ENCODE results near the gene GUCD1. TPM values are rescaled to one million over a fixed set of nuclear protein-coding genes. Genes with fewer than 3 reads are reported as not detected.

GUCD1 gene
- total and polyA plus RNA-seq, 9 of the 15 experiments (the other 6 are each of a cell fraction or from before 2014, with no cell fraction given), result 31.5 to 67.8 (median 50.3) TPM

DNA sequence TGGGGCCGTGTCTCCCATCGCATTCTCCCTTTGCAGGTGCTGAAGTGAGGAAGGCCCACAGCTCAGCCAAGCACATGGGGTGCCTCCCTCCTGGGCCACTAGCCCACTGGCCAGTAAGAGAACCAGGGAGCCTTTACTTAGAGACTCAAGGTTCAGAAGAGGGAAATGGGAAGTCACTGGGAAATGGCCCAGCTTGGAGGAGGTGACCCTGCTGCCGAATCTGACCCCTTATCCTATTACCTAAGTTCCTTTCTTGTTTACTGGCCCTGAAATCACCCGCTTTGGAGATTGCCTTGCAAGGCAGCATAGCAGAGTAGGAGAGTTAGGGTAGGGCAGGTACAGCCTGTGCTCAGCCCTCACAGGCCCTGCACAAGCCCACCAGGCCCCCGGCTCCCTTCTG lies 35.4 kb downstream of the GUCD1 start:
- DNase-seq (ENCODE audit: extremely low read depth in 1 of 4, low spot score in 3 of 4) (no peak), ATAC-seq (no peak), FAIRE-seq (no peak)
- no peaks in the 10 kb centered on the region for H3K36me3 ChIP-seq (ENCODE audit: control insufficient read depth, insufficient read depth, low read length)
- no TSS peak for BruUV-seq (replicated peaks)
- H3K4me3 ChIP-seq, result no peak overlapping the region
- H4K20me1 ChIP-seq (replicated peaks; ENCODE audit: control insufficient read depth, insufficient read depth, low read length), result 0 out of 2 replicates have a peak, but pooled peaks cover 3% of the 10 kb centered on the region
- CTCF ChIA-PET (ENCODE audit: low intra/inter-chr PET ratio), result no interaction called here
- H3K9ac ChIP-seq (ENCODE audit: insufficient read depth in 1 of 2, low read depth in 2 of 2, low read length in 2 of 2), result no peak overlapping the region
- in situ Hi-C loops (cut with MboI), result loop anchor here (25.0 kb wide), 1 partner anchor 557 kb away; the partner anchor contains the start of genes DDT, DDTL and GSTT2B
- no peaks in the 10 kb centered on the region for H3K9me1 ChIP-seq (ENCODE audit: control insufficient read depth, insufficient read depth, low read length)
- intact Hi-C loops (cut with micrococcal nuclease), result no loop called here
- 25% methylated on average over 5 of the region's 5 CpGs for WGBS (ENCODE audit: insufficient coverage, low coverage, missing lambda C conversion rate)
- TF ChIP-seq ZNF398 (CRISPR knock-in tag; IDR thresholded peaks at IDR 0.05) (no peak), NCOA4 (IDR thresholded peaks at IDR 0.05; ENCODE audit: partially characterized antibody) (no peak), SOX6 (IDR thresholded peaks at IDR 0.05) (no peak), U2AF2 (optimal IDR thresholded peaks at IDR 0.05; ENCODE audit: low read depth, low read length) (no peak), MAFF (IDR thresholded peaks at IDR 0.05; ENCODE audit: low read length) (no peak), ZC3H8 (IDR thresholded peaks at IDR 0.05) (no peak), ZNF695 (CRISPR knock-in tag; IDR thresholded peaks at IDR 0.05) (no peak), HIVEP1 (CRISPR knock-in tag; IDR thresholded peaks at IDR 0.05) (no peak), SMAD2 (IDR thresholded peaks at IDR 0.05; ENCODE audit: low read depth, low read length) (no peak), MEIS2 (IDR thresholded peaks at IDR 0.05; ENCODE audit: partially characterized antibody) (no peak), ZNF395 (CRISPR knock-in tag; IDR thresholded peaks at IDR 0.05) (no peak)
- TF ChIP-seq, protein P1, sequence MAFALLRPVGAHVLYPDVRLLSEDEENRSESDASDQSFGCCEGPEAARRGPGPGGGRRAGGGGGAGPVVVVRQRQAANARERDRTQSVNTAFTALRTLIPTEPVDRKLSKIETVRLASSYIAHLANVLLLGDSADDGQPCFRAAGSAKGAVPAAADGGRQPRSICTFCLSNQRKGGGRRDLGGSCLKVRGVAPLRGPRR (CRISPR knock-in tag; IDR thresholded peaks at IDR 0.05), result no peak
- TF ChIP-seq, protein P2, sequence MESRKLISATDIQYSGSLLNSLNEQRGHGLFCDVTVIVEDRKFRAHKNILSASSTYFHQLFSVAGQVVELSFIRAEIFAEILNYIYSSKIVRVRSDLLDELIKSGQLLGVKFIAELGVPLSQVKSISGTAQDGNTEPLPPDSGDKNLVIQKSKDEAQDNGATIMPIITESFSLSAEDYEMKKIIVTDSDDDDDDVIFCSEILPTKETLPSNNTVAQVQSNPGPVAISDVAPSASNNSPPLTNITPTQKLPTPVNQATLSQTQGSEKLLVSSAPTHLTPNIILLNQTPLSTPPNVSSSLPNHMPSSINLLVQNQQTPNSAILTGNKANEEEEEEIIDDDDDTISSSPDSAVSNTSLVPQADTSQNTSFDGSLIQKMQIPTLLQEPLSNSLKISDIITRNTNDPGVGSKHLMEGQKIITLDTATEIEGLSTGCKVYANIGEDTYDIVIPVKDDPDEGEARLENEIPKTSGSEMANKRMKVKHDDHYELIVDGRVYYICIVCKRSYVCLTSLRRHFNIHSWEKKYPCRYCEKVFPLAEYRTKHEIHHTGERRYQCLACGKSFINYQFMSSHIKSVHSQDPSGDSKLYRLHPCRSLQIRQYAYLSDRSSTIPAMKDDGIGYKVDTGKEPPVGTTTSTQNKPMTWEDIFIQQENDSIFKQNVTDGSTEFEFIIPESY (CRISPR knock-in tag; IDR thresholded peaks at IDR 0.05), result no peak
- TF ChIP-seq, protein P3, sequence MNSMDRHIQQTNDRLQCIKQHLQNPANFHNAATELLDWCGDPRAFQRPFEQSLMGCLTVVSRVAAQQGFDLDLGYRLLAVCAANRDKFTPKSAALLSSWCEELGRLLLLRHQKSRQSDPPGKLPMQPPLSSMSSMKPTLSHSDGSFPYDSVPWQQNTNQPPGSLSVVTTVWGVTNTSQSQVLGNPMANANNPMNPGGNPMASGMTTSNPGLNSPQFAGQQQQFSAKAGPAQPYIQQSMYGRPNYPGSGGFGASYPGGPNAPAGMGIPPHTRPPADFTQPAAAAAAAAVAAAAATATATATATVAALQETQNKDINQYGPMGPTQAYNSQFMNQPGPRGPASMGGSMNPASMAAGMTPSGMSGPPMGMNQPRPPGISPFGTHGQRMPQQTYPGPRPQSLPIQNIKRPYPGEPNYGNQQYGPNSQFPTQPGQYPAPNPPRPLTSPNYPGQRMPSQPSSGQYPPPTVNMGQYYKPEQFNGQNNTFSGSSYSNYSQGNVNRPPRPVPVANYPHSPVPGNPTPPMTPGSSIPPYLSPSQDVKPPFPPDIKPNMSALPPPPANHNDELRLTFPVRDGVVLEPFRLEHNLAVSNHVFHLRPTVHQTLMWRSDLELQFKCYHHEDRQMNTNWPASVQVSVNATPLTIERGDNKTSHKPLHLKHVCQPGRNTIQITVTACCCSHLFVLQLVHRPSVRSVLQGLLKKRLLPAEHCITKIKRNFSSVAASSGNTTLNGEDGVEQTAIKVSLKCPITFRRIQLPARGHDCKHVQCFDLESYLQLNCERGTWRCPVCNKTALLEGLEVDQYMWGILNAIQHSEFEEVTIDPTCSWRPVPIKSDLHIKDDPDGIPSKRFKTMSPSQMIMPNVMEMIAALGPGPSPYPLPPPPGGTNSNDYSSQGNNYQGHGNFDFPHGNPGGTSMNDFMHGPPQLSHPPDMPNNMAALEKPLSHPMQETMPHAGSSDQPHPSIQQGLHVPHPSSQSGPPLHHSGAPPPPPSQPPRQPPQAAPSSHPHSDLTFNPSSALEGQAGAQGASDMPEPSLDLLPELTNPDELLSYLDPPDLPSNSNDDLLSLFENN (IDR thresholded peaks at IDR 0.05; ENCODE audit: low read depth in 2 of 2, low read length in 2 of 2), result no peak
- no peaks in the 10 kb centered on the region for H3K27me3 ChIP-seq (ENCODE audit: control insufficient read depth in 2 of 2, insufficient read depth in 2 of 2, low read length in 2 of 2)
- no peaks in the 10 kb centered on the region; a peak in 3 of 5 replicates for H3K4me1 ChIP-seq (replicated peaks in 1 of 2; ENCODE audit: control insufficient read depth in 2 of 2, insufficient read depth in 2 of 2, low read length in 2 of 2)
- H3K4me2 ChIP-seq (ENCODE audit: insufficient read depth, low read length), result no peak overlapping the region
- H3K9me3 ChIP-seq (replicated peaks; ENCODE audit: control insufficient read depth, insufficient read depth, low read depth, low read length), result no peaks in the 10 kb centered on the region
- H3K79me2 ChIP-seq (ENCODE audit: control insufficient read depth, insufficient read depth, low read length), result no peaks in the 10 kb centered on the region
- H2AFZ ChIP-seq (ENCODE audit: low read depth, low read length), result no peak overlapping the region
- no peak overlapping the region for H3K27ac ChIP-seq (ENCODE audit: extremely low read depth, low read depth, low read length)
- POLR2A ChIA-PET, result no interaction called here
